ENCODE measurements around the gene SPON1.

The SPON1 gene

DNA sequence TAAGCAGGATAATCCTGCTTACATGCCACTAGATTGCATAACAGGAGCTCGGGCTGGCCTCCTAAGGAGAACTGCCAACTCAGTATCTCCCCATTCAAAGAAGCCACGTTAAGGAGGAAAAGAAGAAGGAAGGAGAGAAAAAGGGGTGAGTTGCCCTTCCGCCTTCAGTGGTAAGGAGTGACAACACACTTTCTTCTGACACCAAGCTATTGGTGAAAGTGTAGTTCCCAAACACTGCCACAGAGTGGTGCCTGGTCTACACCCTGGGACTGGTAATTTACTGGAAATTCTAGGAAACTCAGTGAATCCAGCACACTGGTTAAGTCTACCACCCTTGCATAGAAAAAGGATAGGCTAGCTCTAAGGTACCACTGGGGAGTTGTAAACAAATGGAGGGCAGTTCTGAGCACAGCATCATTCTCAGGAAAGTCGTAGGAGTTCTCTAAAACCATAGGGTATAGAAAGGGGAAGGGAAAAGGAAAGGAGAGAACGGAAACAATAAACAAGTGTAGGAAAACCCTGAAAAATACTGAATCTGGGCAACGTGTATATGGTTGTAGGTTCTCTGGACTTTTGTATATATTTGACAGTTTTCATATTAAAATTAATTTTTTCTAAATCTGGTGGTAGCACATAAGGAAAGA lies 338.3 kb downstream of the SPON1 start:
- DNase-seq = no peak

DNA sequence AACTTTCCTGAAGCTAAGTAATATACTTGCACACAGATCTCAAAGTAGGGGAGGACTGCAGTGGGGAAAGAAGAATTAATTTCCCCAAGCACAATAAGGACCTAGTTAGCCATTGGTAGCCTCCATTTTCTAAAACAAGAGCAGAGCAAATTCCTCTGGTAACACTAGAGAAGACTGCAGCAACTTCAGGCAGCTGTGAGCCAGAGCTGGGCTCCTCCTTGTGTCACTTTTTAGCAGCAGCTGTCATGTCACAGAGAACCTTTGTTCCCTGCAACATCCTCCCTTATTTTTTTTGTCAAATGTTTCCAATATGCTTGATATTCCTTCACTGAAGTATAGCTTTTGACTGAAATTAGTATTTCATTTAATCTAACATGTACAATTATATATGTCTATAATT lies 342.1 kb downstream of the SPON1 start:
- DNase-seq = no peak

DNA sequence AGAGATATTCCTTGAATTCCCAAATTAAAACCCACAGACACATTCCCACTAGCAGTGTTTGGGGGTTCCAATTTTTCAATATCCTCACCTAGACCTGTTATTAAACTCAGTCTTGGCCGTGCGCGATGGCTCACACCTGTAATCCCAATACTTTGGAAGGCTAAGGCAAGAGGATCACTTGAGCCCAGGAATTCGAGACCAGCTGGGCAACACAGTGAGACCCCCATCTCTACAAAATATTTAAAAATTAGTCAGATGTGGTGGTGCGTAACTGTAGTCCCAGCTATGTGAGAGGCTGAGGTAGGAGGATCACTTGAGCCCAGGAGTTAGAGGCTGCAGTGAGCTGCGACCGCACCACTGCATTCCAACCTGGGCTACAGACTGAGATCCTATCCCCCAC lies 343.1 kb downstream of the SPON1 start:
- no peak for DNase-seq

DNA sequence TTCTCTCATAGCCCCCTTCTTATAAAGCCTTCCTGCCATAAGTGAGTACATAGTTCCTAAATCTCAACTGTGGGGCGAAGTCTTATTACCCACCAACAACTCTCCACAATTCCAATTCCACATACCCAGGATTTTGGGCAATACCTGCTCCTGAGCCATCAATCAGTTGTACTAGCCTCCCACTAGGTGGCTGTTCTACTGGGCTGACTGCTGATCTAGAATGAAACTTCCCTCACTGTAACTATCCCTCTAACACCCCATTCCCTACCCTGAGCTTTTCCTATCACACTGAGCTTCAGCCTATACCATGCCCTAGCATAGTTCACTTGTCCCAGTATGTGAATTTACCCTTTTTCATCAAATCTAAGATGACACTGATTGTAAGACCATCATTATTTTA lies 344.0 kb downstream of the SPON1 start:
- DNase-seq = no peak

DNA sequence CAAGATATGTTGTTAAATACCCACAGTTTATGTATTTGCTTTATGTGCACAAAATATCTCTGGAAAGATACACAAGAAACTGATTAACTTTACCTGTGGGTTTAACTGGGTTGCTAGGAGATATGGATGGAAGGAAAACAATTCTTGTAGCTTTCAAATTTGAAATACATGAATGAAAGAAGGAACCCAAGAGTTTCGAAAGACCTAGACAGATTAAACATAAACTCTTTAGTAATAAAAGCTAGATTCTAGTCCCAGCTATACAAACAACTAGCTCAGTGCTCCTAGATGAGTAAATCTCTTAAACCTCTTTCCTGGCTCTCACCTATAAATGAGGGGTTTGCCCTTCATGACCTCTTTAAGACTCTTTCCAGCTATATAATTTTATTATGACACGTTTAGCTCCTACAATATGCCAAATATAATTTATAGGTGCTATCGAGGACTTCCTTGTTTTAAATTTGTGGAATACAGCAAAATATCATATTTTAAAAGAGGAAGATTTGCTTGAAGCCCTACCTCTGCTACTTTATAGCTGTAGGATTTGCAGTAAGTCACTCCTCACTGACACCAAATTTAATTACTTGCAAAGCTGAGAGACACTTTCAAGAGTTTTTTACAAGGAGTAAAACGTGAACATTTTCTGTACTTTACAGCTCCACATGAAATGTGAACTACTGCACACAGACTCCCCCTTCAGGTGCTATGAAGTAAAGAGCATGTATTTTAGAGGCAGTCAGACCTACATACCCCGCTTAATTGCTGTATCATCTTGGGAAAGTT lies 345.8 kb downstream of the SPON1 start:
- no peak for DNase-seq

DNA sequence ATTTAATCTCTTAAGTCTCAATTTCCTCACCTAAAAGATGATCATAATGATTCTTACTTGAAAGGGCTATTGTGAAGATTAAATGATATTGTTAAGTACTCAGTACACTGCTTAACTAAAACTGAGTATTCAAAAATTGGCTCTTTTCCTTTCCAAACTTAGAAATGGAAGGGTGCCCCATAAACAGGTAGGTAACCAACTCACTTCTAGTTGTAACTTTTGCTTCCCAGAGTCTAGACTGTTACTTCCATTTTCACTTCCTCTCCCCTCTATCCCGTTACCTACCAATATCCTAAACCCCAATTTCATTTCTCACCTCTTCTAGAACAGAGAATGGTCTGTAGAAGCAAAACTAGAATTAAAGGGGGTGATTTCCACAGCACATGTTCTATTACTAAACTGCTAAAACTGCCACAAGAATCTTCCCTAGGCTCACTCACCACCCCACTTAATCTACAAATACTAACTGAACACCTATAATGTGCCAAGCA lies 346.4 kb downstream of the SPON1 start:
- no peak for DNase-seq

DNA sequence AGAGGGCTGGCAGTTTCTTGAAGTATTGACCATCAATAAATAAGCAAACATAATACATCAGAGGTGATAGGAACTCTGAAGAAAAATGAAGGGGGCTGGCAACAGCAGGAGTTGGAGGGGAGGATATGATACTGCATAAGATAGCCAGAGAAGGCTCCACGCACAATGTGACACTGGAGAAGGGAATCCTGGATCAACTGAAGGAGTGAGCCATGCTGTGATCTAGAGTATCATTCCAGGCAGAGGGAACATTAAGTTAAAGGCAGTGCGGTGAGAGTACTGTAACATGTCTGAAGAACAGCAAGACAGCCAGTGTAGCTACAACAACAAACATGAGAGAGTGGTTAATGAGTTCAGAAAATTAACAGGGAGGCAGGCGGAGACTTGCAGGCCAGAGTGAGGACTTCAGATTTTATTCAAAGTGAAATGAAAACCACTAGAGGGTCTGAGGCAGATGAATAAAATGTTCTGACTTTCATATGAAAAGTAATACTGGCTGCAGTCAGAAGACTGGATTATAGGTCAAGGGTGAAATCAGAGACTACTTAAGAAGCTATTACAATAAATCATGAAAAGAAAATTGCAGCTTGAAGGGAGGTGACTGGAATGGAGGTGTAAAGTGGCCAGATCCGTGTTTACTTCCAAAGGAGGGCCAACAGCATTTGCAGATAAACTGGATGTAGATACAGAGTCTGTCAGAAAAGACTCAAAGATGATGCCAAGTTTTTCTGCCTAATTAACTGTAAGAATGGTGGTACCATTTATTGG lies 347.1 kb downstream of the SPON1 start:
- no peak for DNase-seq

DNA sequence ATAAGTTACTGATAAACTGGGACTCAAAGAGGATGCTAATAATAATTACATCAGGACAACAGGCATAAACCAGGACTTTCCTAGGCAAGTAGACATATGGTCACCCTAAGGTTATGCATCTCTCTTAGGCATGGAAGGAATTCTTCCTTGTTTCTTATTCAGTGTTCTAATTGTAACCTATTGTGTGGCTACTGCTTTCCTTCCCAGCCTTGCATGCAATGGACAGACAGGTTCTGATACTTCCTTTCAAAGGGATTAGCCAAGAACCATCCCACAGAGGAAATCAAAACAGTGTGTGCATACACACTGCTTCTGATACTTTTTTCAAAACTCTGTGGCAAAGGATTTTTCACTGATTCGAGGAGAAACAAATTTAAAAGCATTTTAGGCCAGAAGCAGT lies 348.2 kb downstream of the SPON1 start:
- no peak for DNase-seq

DNA sequence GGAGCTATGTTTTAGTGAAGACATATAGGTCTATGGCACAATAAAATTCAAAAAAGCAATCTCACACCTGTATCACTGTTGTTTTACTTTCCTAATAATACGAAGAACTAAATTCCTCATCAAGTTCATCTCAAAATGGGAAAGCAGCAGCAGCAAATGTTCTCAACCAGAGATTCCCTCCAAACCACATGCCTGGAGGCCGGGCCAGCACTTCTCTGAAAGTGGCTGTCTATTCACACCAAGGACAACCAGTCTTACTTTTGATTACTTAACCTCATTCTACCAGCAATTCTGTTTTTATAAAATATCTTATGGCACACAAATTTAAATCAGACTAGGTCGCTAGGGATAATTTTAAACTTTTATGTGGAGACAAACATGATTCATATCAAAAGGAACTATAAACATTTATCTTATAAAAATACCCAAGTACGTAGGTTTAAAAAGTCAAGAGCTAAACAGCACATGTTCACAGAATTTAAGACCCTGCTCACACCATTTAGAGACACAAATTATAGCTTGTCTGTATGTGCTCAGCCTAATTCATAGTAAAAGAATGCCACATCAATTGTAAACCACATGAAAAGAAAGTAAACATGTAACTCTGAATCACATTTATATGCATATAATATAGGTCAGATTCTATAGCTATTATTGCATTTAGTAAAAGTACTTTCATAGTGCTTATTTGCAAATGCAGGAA lies 350.4 kb downstream of the SPON1 start:
- DNase-seq = no peak

DNA sequence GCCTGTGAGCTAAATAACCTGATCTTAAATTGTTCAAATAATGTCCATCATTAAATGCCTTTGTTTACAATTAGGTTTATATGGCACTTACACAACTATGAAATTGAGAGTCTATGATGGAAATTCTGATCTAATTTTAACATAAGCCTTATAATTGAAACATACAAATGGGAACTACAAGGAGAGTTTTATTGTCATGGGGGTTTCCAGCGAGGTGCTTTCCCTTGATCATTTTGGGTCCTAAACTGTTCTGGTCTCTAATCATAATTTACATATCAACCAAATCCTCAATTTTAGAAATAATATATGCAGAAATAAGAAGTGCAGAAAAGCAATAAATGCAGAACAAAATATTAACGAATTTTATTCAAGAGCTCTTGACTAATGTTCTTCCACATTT lies 351.6 kb downstream of the SPON1 start:
- DNase-seq = no peak

DNA sequence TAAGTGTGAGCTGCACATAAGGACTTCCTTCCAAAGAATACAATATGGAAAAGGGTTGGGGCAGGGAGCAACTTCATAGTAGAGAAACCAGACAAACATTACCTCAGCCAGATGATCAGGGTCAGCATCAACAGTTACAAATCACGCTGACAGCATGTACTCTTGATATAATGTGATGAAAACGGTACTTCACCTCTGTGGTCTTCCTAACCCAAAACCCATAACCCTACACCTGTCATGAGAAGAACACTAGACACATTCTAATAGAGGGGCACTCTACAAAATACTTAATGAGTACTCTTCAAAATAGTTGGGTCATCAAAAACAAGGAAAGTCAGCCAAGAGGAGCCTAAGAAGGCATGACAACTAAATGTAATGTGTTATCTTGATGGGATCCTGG lies 352.6 kb downstream of the SPON1 start:
- no peak for DNase-seq
